ENCODE results near the gene RBMS3. TPM values are rescaled to one million over a fixed set of nuclear protein-coding genes. Genes with fewer than 3 reads are reported as not detected.

The RBMS3 gene
- total RNA-seq, 1 donor from 2014 or later: 0.47 TPM

GRCh38 chr3:29525254-29525881 is 244.5 kb downstream of the RBMS3 start:
- no peak overlapping the region for H3K4me3 Mint-ChIP-seq
- no peaks in the 10 kb centered on the region for H3K79me2 ChIP-seq (ENCODE audit: low read depth)
- no peaks in the 10 kb centered on the region for H3K36me3 Mint-ChIP-seq
- H4K20me1 ChIP-seq (ENCODE audit: low read depth): no peaks in the 10 kb centered on the region
- TF ChIP-seq CTCF (IDR thresholded peaks at IDR 0.05): no peak
- no peak for TF ChIP-seq EZH2 (IDR thresholded peaks at IDR 0.05)
- no peak for TF ChIP-seq EZH2phosphoT487 (IDR thresholded peaks at IDR 0.05)
- no peaks in the 10 kb centered on the region for H3K27me3 Mint-ChIP-seq (ENCODE audit: insufficient read depth, low read depth)
- no peaks in the 10 kb centered on the region for H3F3A ChIP-seq (ENCODE audit: low read depth)
- H3K27ac Mint-ChIP-seq: no peak overlapping the region
- H3K9me3 ChIP-seq (ENCODE audit: low read depth): no peaks in the 10 kb centered on the region
- no peaks in the 10 kb centered on the region for H3K27me3 ChIP-seq
- DNase-seq (ENCODE audit: low spot score): no peak
- no peak overlapping the region for H3K4me3 ChIP-seq
- H3K36me3 ChIP-seq: no peaks in the 10 kb centered on the region
- H3K9me3 Mint-ChIP-seq: no peaks in the 10 kb centered on the region
- peaks cover 4% of the 10 kb centered on the region for H3K4me1 Mint-ChIP-seq
- no peaks in the 10 kb centered on the region for H3K4me1 ChIP-seq
- H3K4me2 ChIP-seq: no peak overlapping the region
- no peak overlapping the region for H2AFZ ChIP-seq (replicated peaks)
- H3K9ac ChIP-seq: no peak overlapping the region
- no peak overlapping the region for H3K27ac ChIP-seq

- H3K36me3 Mint-ChIP-seq: no peaks in the 10 kb centered on the region
- H3K4me3 Mint-ChIP-seq: no peak overlapping the region
- Histone ChIP-seq H3K9ac (no peak overlapping the region), H3K9me3 (ENCODE audit: low read depth) (no peaks in the 10 kb centered on the region), H3K36me3 (no peaks in the 10 kb centered on the region), H3K4me3 (no peak overlapping the region), H4K20me1 (ENCODE audit: low read depth) (no peaks in the 10 kb centered on the region), H2AFZ (replicated peaks) (no peak overlapping the region), H3K27ac (no peak overlapping the region), H3K79me2 (ENCODE audit: low read depth) (no peaks in the 10 kb centered on the region), H3K27me3 (no peaks in the 10 kb centered on the region), H3F3A (ENCODE audit: low read depth) (no peaks in the 10 kb centered on the region), H3K4me1 (no peaks in the 10 kb centered on the region), H3K4me2 (no peak overlapping the region)
- TF ChIP-seq EZH2 (IDR thresholded peaks at IDR 0.05): no peak
- no peak for TF ChIP-seq CTCF (IDR thresholded peaks at IDR 0.05)
- TF ChIP-seq EZH2phosphoT487 (IDR thresholded peaks at IDR 0.05): no peak
- DNase-seq (ENCODE audit: low spot score): no peak
- H3K9me3 Mint-ChIP-seq: no peaks in the 10 kb centered on the region
- no peak overlapping the region for H3K27ac Mint-ChIP-seq
- peaks cover 4% of the 10 kb centered on the region for H3K4me1 Mint-ChIP-seq
- no peaks in the 10 kb centered on the region for H3K27me3 Mint-ChIP-seq (ENCODE audit: insufficient read depth, low read depth)
These were observed 246.4 kb downstream of the RBMS3 start for GRCh38 chr3:29527246-29527645.

- Mint-ChIP-seq H3K27ac (no peak overlapping the region), H3K9me3 (no peaks in the 10 kb centered on the region), H3K4me1 (peaks cover 5% of the 10 kb centered on the region), H3K36me3 (no peaks in the 10 kb centered on the region), H3K4me3 (no peak overlapping the region), H3K27me3 (ENCODE audit: insufficient read depth, low read depth) (no peaks in the 10 kb centered on the region)
- no peak for DNase-seq (ENCODE audit: low spot score)
- Histone ChIP-seq H3K9ac (no peak overlapping the region), H3K27ac (no peak overlapping the region), H3K9me3 (ENCODE audit: low read depth) (no peaks in the 10 kb centered on the region), H2AFZ (replicated peaks) (no peak overlapping the region), H3F3A (ENCODE audit: low read depth) (no peaks in the 10 kb centered on the region), H3K4me1 (peaks cover 3% of the 10 kb centered on the region), H3K4me2 (no peak overlapping the region), H4K20me1 (ENCODE audit: low read depth) (no peaks in the 10 kb centered on the region), H3K27me3 (no peaks in the 10 kb centered on the region), H3K79me2 (ENCODE audit: low read depth) (no peaks in the 10 kb centered on the region), H3K36me3 (no peaks in the 10 kb centered on the region), H3K4me3 (no peak overlapping the region)
- TF ChIP-seq EZH2phosphoT487 (IDR thresholded peaks at IDR 0.05) (no peak), EZH2 (IDR thresholded peaks at IDR 0.05) (no peak), CTCF (IDR thresholded peaks at IDR 0.05) (no peak)
These were observed 250.8 kb downstream of the RBMS3 start for GRCh38 chr3:29531644-29532043.
